Smooth muscle cell (in vitro differentiated cells): ENCODE data around the gene LENEP. TPM values are rescaled to one million over a fixed set of nuclear protein-coding genes. Genes with fewer than 3 reads are reported as not detected.
A peak's percentile ranks its signal among the peaks of the same experiment; 100 is the strongest.

Experiments used
- DNase-seq: peaks from one replicate; lab custom pipeline; 2025; ENCODE audit not compliant: unreplicated experiment; lab: John Stamatoyannopoulos, UW
- H2AFZ ChIP-seq: fragments of 200-600 bp; sonication (generic); 2 replicates; pipeline ENCODE4 v1.6.0; 2016; ENCODE audit warnings: antibody characterized with exemption, low read depth, mild to moderate bottlenecking
- H3F3A ChIP-seq: fragments of 200-600 bp; sonication (generic); 2 replicates; pipeline ENCODE4 v1.6.0; 2017; ENCODE audit warnings: antibody characterized with exemption, low read depth
- H3K27ac ChIP-seq: fragments of 200-600 bp; sonication (generic); 2 replicates; pipeline ENCODE4 v1.5.1; 2016; ENCODE audit warnings: low read depth, mild to moderate bottlenecking
- H3K27me3 ChIP-seq: fragments of 200-600 bp; sonication (generic); 2 replicates; pipeline ENCODE4 v1.6.1; 2016; ENCODE audit warnings: low read depth, mild to moderate bottlenecking
- H3K36me3 ChIP-seq: fragments of 200-600 bp; sonication (generic); 2 replicates; pipeline ENCODE4 v1.5.1; 2016; ENCODE audit warnings: low read depth
- H3K4me1 ChIP-seq: fragments of 200-600 bp; sonication (generic); 2 replicates; pipeline ENCODE4 v1.5.1; 2016; ENCODE audit warnings: low read depth
- H3K4me2 ChIP-seq: fragments of 200-600 bp; sonication (generic); 2 replicates; pipeline ENCODE4 v1.6.0; 2016; ENCODE audit warnings: mild to moderate bottlenecking
- H3K4me3 ChIP-seq: fragments of 200-600 bp; sonication (generic); 2 replicates; pipeline ENCODE4 v1.5.1; 2016; ENCODE audit warnings: mild to moderate bottlenecking
- H3K79me2 ChIP-seq: fragments of 200-600 bp; sonication (generic); 2 replicates; pipeline ENCODE4 v1.6.0; 2016; ENCODE audit warnings: low read depth, mild to moderate bottlenecking
- H3K9ac ChIP-seq: fragments of 200-600 bp; sonication (generic); 2 replicates; pipeline ENCODE4 v1.6.0; 2016; ENCODE audit warnings: low read depth
- H3K9me3 ChIP-seq: fragments of 200-600 bp; sonication (generic); replicated peaks from 2 replicates; pipeline ENCODE4 v1.5.1; 2016; ENCODE audit warnings: low read depth
- H4K20me1 ChIP-seq: fragments of 200-600 bp; sonication (generic); 2 replicates; pipeline ENCODE4 v1.6.0; 2016; ENCODE audit warnings: low read depth
- WGBS: methylation state at CpG from one replicate; pipeline ENCODE4 v1.1.7; 2016; ENCODE audit warnings: low lambda C conversion rate; 5-methylcytosine and 5-hydroxymethylcytosine counted together
- polyA plus RNA-seq: library from polyadenylated mRNA; unstranded; fragments of >200 nt; fragmentation: Nextera tagmentation; extraction: Ambion mirVana; gene quantifications from 2 replicates; pipeline ENCODE4 v1.2.1, GENCODE V29; 2016
- total RNA-seq: library from RNA; depleted of rRNA; stranded (reverse); fragments of >200 nt; gene quantifications from 2 replicates; pipeline ENCODE4 v1.2.3, GENCODE V29; 2014
- TF ChIP-seq, protein P1 (sequence below): fragments of 200-600 bp; sonication (generic); IDR thresholded peaks from 2 replicates; pipeline ENCODE4 v1.5.1; 2017; ENCODE audit warnings: borderline replicate concordance, mild to moderate bottlenecking, antibody characterized with exemption; ENCODE audit not compliant: insufficient read depth, poor library complexity, severe bottlenecking

LENEP gene
- total and polyA plus RNA-seq, 2 experiments from 2014 or later: not detected

DNA sequence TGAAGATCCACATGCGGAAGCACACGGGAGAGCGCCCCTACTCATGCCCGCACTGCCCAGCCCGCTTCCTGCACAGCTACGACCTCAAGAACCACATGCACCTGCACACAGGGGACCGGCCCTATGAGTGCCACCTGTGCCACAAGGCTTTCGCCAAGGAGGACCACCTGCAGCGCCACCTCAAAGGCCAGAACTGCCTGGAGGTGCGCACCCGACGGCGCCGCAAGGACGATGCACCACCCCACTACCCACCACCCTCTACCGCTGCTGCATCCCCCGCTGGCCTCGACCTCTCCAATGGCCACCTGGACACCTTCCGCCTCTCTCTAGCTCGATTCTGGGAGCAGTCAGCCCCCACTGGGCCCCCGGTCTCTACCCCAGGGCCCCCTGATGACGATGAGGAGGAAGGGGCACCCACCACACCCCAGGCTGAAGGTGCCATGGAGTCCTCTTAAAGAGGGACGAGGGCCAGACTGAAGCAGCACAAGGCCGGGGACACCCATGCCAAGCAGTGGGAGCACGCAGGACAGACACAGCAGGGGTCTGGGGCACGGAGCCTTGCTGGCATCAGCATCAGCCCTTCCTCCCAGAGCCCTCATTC, 22.9 kb downstream of the LENEP start:
- TF ChIP-seq, protein P1, sequence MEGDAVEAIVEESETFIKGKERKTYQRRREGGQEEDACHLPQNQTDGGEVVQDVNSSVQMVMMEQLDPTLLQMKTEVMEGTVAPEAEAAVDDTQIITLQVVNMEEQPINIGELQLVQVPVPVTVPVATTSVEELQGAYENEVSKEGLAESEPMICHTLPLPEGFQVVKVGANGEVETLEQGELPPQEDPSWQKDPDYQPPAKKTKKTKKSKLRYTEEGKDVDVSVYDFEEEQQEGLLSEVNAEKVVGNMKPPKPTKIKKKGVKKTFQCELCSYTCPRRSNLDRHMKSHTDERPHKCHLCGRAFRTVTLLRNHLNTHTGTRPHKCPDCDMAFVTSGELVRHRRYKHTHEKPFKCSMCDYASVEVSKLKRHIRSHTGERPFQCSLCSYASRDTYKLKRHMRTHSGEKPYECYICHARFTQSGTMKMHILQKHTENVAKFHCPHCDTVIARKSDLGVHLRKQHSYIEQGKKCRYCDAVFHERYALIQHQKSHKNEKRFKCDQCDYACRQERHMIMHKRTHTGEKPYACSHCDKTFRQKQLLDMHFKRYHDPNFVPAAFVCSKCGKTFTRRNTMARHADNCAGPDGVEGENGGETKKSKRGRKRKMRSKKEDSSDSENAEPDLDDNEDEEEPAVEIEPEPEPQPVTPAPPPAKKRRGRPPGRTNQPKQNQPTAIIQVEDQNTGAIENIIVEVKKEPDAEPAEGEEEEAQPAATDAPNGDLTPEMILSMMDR: no peak
- Histone ChIP-seq H3K27me3 (no peaks in the 10 kb centered on the region), H3K36me3 (no peaks in the 10 kb centered on the region), H3K4me3 (no peak overlapping the region), H4K20me1 (peaks cover 21% of the 10 kb centered on the region), H3K4me1 (peaks cover 18% of the 10 kb centered on the region), H3K9me3 (no peaks in the 10 kb centered on the region), H3K27ac (peak overlapping the region; percentile 75), H3F3A (peaks cover 3% of the 10 kb centered on the region), H3K4me2 (no peak overlapping the region), H3K79me2 (no peaks in the 10 kb centered on the region), H3K9ac (no peak overlapping the region), H2AFZ (no peak overlapping the region)
- WGBS: 98% methylated on average over 26 of the region's 26 CpGs
- no peak for DNase-seq

DNA sequence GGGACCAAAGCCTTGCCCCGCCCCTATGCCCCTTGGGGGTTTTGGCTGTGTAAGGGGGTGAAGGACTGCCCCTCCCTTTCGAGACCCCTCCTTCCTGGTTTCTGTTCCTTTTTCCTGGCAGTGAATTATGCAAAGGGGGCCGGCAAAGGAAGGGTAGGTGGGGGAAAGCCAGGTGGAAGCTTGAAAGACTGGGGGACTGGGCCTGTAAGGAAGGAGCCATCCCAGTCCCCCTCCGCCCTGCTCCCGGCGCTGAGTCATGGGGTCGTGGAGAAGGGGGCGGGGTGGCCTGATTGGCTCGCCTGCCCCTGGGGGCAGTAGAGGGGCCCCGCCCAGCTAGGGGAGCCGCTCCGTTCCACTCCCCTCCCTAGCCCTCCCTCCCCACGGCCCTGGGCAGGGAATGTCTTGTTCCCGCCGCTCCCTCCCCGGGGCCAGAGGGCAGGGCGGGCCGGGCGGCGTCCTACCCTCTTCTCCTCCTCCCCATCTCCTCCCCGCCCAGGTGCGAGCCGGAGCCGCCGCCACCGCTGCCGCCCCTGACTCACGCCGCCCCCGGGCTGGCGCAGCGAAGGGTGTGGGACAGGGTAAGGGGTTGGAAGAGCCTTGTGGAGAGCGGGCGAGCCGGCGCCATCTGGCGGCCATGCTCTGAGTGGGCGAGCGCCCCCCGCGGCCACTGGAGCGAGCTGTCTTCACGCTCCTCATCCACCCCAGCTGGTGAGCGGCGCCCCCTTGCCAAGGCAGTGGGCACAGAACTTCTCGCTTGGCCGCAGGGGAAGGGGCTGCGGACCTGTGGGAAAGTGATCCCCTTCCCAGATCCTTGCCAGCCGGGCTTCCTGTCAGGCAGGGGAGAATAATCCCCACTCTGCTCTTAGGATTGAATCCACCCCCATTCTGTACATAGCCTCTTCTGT, 23.9 kb downstream of the LENEP start:
- TF ChIP-seq, protein P1: peak; percentile 98
- Histone ChIP-seq H3K36me3 (no peaks in the 10 kb centered on the region), H3K9me3 (no peaks in the 10 kb centered on the region), H3K27me3 (no peaks in the 10 kb centered on the region), H3K79me2 (no peaks in the 10 kb centered on the region), H4K20me1 (peaks cover 11% of the 10 kb centered on the region), H3K9ac (peak overlapping the region; percentile 25), H3K27ac (peak overlapping the region; percentile 75), H3K4me3 (peak overlapping the region; percentile 47), H3F3A (peaks cover 3% of the 10 kb centered on the region), H2AFZ (no peak overlapping the region), H3K4me1 (peaks cover 11% of the 10 kb centered on the region), H3K4me2 (peak overlapping the region; percentile 83)
- WGBS: 11% methylated on average over 16 of the region's 49 CpGs
- DNase-seq: peak; percentile 84

DNA sequence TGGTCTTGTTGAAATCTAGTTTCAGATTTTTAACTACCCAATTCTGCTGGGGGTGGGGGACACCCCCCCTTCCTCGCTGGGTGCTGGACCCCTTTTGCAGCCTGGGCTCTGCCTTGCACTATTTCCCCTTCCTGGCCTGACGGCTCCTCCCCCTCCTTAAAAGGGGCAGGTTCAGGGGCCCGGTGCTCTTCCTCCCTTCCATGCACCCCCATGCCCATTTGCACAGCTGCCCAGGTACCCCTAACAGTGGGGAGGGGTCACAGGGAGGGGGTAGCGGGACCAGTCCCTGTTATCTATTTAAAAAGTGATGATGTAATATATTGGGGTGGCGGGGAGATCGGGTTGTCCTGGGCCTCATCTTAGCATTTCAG, 24.5 kb downstream of the LENEP start:
- H4K20me1 ChIP-seq: peaks cover 10% of the 10 kb centered on the region
- H3K79me2 ChIP-seq: no peaks in the 10 kb centered on the region
- peak overlapping the region; percentile 47 for H3K4me3 ChIP-seq
- WGBS: 82% methylated on average over 6 of the region's 6 CpGs
- H3K27me3 ChIP-seq: no peaks in the 10 kb centered on the region
- H3K9ac ChIP-seq: no peak overlapping the region
- no peaks in the 10 kb centered on the region for H3K9me3 ChIP-seq
- H3K36me3 ChIP-seq: no peaks in the 10 kb centered on the region
- TF ChIP-seq, protein P1: no peak
- no peak overlapping the region for H3K27ac ChIP-seq
- H3K4me2 ChIP-seq: peak overlapping the region; percentile 83
- H2AFZ ChIP-seq: no peak overlapping the region
- no peak for DNase-seq
- peaks cover 7% of the 10 kb centered on the region for H3K4me1 ChIP-seq
- peaks cover 3% of the 10 kb centered on the region for H3F3A ChIP-seq
